ENCODE measurements around the gene NFAM1.

Gene NFAM1

GRCh38 chr22:42427167-42427566, 5.0 kb downstream of the NFAM1 start:
- no peak overlapping the region for H3K4me3 ChIP-seq
- no peaks in the 10 kb centered on the region for H3K9me3 ChIP-seq (ENCODE audit: low read depth, low read length)
- no peak overlapping the region for H3K27ac ChIP-seq
- no peaks in the 10 kb centered on the region for H3K36me3 ChIP-seq (ENCODE audit: insufficient read depth, low read length)
- no peak for DNase-seq (ENCODE audit: low read depth, low spot score)
- no peak overlapping the region for H3K9ac ChIP-seq (ENCODE audit: insufficient read length)
- TF ChIP-seq FOXP2 (optimal IDR thresholded peaks at IDR 0.05; ENCODE audit: control extremely low read depth, extremely low read length, insufficient read depth) (no peak), POLR2AphosphoS5 (IDR thresholded peaks at IDR 0.05; ENCODE audit: borderline replicate concordance, low read depth, low read length) (no peak), EZH2 (IDR thresholded peaks at IDR 0.05) (no peak)

GRCh38 chr22:42425989-42426355, 6.2 kb downstream of the NFAM1 start:
- no peak overlapping the region for H3K27ac ChIP-seq

GRCh38 chr22:42425337-42425988, 6.7 kb downstream of the NFAM1 start:
- no peak for DNase-seq (ENCODE audit: low read depth, low spot score)
- TF ChIP-seq EZH2 (IDR thresholded peaks at IDR 0.05) (no peak), FOXP2 (optimal IDR thresholded peaks at IDR 0.05; ENCODE audit: control extremely low read depth, extremely low read length, insufficient read depth) (no peak), POLR2AphosphoS5 (IDR thresholded peaks at IDR 0.05; ENCODE audit: borderline replicate concordance, low read depth, low read length) (no peak)
- H3K9ac ChIP-seq (ENCODE audit: insufficient read length) = no peak overlapping the region
- H3K4me3 ChIP-seq = no peak overlapping the region
- no peaks in the 10 kb centered on the region for H3K9me3 ChIP-seq (ENCODE audit: low read depth, low read length)
- no peaks in the 10 kb centered on the region for H3K36me3 ChIP-seq (ENCODE audit: insufficient read depth, low read length)
- no peak overlapping the region for H3K27ac ChIP-seq

More at GRCh38 chr22:42425989-42426355, 6.2 kb downstream of the NFAM1 start:
- Histone ChIP-seq H3K36me3 (ENCODE audit: insufficient read depth, low read length) (no peaks in the 10 kb centered on the region), H3K9ac (ENCODE audit: insufficient read length) (no peak overlapping the region), H3K4me3 (no peak overlapping the region), H3K9me3 (ENCODE audit: low read depth, low read length) (no peaks in the 10 kb centered on the region)
- no peak for TF ChIP-seq EZH2 (IDR thresholded peaks at IDR 0.05)
- no peak for TF ChIP-seq FOXP2 (optimal IDR thresholded peaks at IDR 0.05; ENCODE audit: control extremely low read depth, extremely low read length, insufficient read depth)
- no peak for TF ChIP-seq POLR2AphosphoS5 (IDR thresholded peaks at IDR 0.05; ENCODE audit: borderline replicate concordance, low read depth, low read length)
- no peak for DNase-seq (ENCODE audit: low read depth, low spot score)

DNA sequence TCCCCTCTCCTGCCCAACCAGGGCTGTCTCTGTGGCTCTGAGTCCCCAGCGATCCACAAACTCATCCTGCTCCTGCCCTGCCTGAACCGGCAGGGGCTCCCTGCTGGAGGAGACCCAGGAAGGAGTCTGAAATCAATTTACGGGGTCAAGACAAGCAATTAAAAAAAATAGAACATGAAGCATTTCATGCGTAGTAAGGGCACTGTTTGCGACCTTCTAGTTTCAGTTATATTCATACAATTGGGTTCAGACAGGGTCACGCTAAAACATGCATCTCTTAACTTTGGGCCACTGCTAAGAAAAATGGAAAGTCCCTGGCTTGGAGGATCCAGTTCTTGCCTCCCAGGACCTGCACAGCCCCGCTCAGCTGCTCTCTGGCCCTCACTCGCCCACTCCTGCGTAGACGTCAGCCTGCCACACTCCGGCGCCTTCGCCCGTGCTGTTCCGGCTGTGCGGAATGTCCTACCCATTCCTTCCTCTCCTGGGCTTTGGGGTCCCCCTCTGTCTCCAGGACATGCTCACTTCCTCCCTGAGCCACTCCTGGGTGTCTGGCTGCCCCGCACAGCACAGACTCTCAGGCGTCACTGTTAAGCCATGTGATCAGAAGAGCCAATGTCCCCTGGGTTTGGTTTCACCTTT, 12.8 kb downstream of the NFAM1 start:
- no peak overlapping the region for H3K4me3 ChIP-seq
- no peak overlapping the region for H3K9ac ChIP-seq (ENCODE audit: insufficient read length)
- DNase-seq (ENCODE audit: low read depth, low spot score) = no peak
- H3K27ac ChIP-seq = no peak overlapping the region
- no peaks in the 10 kb centered on the region for H3K36me3 ChIP-seq (ENCODE audit: insufficient read depth, low read length)
- TF ChIP-seq POLR2AphosphoS5 (IDR thresholded peaks at IDR 0.05; ENCODE audit: borderline replicate concordance, low read depth, low read length) (no peak), FOXP2 (optimal IDR thresholded peaks at IDR 0.05; ENCODE audit: control extremely low read depth, extremely low read length, insufficient read depth) (no peak), EZH2 (IDR thresholded peaks at IDR 0.05) (no peak)
- no peaks in the 10 kb centered on the region for H3K9me3 ChIP-seq (ENCODE audit: low read depth, low read length)

DNA sequence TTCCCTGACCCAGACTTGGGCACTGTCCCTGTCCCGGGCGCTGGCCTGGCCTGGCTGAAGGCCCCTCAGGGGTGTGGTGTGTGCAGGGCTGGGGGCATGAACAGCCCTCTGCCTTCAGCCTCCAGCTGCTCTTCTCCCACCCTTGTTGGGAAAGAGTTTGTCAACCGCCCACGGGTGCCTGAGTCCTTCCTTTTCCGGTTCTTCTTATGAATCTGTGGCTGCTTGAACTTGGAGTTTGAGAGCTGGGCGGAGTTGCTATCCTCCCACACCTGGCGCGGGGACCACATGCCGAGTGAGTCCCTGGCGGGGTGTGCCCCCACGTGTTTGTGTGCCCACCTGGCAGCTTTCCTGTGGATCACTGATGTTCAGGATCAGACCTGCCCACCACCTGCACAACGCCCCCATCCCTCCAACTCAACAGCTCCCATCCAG, 13.4 kb downstream of the NFAM1 start:
- Histone ChIP-seq H3K27ac (no peak overlapping the region), H3K4me3 (no peak overlapping the region), H3K9me3 (ENCODE audit: low read depth, low read length) (no peaks in the 10 kb centered on the region), H3K9ac (ENCODE audit: insufficient read length) (no peak overlapping the region), H3K36me3 (ENCODE audit: insufficient read depth, low read length) (no peaks in the 10 kb centered on the region)
- no peak for DNase-seq (ENCODE audit: low read depth, low spot score)
- TF ChIP-seq POLR2AphosphoS5 (IDR thresholded peaks at IDR 0.05; ENCODE audit: borderline replicate concordance, low read depth, low read length) = no peak
- TF ChIP-seq FOXP2 (optimal IDR thresholded peaks at IDR 0.05; ENCODE audit: control extremely low read depth, extremely low read length, insufficient read depth) = no peak
- TF ChIP-seq EZH2 (IDR thresholded peaks at IDR 0.05) = no peak

DNA sequence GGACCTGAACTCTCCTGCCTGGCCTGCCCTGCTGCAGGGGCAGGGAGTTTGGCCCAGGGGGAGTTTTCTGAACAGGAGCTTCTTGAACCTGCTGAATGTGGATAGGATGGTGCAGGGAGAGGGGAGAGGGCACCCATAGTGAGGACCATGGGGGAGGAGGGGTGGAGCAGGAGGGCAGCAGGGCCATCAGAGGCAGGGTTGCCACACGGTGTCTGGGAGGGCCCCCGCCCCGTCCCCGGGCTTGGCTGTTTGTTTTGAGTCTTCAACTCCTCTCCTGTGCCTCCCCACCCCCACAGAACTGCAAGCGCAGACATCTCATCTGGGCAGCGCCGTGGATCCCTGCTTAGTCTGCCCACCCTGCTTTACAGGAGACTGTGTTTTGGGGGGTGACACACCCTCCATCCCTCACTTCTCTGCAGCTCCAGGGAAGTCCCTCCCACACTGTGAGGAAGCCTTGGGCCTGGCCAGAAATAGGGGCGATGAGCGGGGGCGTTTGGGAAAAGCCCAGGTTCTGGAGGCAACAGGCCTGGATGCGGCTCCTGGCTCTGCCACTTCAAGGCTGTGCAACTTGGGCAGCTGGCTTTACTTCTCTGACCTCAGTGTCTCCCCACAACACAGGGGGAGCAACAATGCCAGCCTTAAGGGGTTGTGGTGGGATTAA, 14.4 kb downstream of the NFAM1 start:
- no peak overlapping the region for H3K9ac ChIP-seq (ENCODE audit: insufficient read length)
- no peaks in the 10 kb centered on the region for H3K36me3 ChIP-seq (ENCODE audit: insufficient read depth, low read length)
- no peak for DNase-seq (ENCODE audit: low read depth, low spot score)
- no peak overlapping the region for H3K4me3 ChIP-seq
- no peak overlapping the region for H3K27ac ChIP-seq
- H3K9me3 ChIP-seq (ENCODE audit: low read depth, low read length) = no peaks in the 10 kb centered on the region
- TF ChIP-seq EZH2 (IDR thresholded peaks at IDR 0.05) (no peak), POLR2AphosphoS5 (IDR thresholded peaks at IDR 0.05; ENCODE audit: borderline replicate concordance, low read depth, low read length) (no peak), FOXP2 (optimal IDR thresholded peaks at IDR 0.05; ENCODE audit: control extremely low read depth, extremely low read length, insufficient read depth) (no peak)

- H3K4me3 ChIP-seq = no peak overlapping the region
- DNase-seq (ENCODE audit: low read depth, low spot score) = no peak
- no peaks in the 10 kb centered on the region for H3K9me3 ChIP-seq (ENCODE audit: low read depth, low read length)
- no peak overlapping the region for H3K9ac ChIP-seq (ENCODE audit: insufficient read length)
- H3K36me3 ChIP-seq (ENCODE audit: insufficient read depth, low read length) = no peaks in the 10 kb centered on the region
- no peak for TF ChIP-seq EZH2 (IDR thresholded peaks at IDR 0.05)
- H3K27ac ChIP-seq = no peak overlapping the region
Observed at GRCh38 chr22:42416671-42417230, 15.5 kb downstream of the NFAM1 start.

- H3K9me3 ChIP-seq (ENCODE audit: low read depth, low read length) = no peaks in the 10 kb centered on the region
- H3K9ac ChIP-seq (ENCODE audit: insufficient read length) = no peak overlapping the region
- no peak overlapping the region for H3K4me3 ChIP-seq
- no peak for TF ChIP-seq POLR2AphosphoS5 (IDR thresholded peaks at IDR 0.05; ENCODE audit: borderline replicate concordance, low read depth, low read length)
- no peak for TF ChIP-seq FOXP2 (optimal IDR thresholded peaks at IDR 0.05; ENCODE audit: control extremely low read depth, extremely low read length, insufficient read depth)
- no peak for TF ChIP-seq EZH2 (IDR thresholded peaks at IDR 0.05)
- H3K27ac ChIP-seq = no peak overlapping the region
- DNase-seq (ENCODE audit: low read depth, low spot score) = no peak
- no peaks in the 10 kb centered on the region for H3K36me3 ChIP-seq (ENCODE audit: insufficient read depth, low read length)
Observed at GRCh38 chr22:42414565-42415303, 17.5 kb downstream of the NFAM1 start.
